ENCODE data around the gene KIAA1217. TPM values are rescaled to one million over a fixed set of nuclear protein-coding genes. Genes with fewer than 3 reads are reported as not detected.
A peak's percentile ranks its signal among the peaks of the same experiment; 100 is the strongest.

Gene KIAA1217
- total RNA-seq, 6 experiments from 2014 or later = 10.4 to 25.5 (median 14.9) TPM

- H3K27ac ChIP-seq = peak overlapping the region in 2 of 3 donors; percentile 71 to 89
- WGBS (ENCODE audit: insufficient coverage, low coverage, low lambda C conversion rate, missing lambda C conversion rate) = 33% methylated on average over 1 of the region's 2 CpGs
- DNase-seq (no peak), ATAC-seq (no peak)
- no peaks in the 10 kb centered on the region for H3K9me3 ChIP-seq
- TF ChIP-seq, protein P1, sequence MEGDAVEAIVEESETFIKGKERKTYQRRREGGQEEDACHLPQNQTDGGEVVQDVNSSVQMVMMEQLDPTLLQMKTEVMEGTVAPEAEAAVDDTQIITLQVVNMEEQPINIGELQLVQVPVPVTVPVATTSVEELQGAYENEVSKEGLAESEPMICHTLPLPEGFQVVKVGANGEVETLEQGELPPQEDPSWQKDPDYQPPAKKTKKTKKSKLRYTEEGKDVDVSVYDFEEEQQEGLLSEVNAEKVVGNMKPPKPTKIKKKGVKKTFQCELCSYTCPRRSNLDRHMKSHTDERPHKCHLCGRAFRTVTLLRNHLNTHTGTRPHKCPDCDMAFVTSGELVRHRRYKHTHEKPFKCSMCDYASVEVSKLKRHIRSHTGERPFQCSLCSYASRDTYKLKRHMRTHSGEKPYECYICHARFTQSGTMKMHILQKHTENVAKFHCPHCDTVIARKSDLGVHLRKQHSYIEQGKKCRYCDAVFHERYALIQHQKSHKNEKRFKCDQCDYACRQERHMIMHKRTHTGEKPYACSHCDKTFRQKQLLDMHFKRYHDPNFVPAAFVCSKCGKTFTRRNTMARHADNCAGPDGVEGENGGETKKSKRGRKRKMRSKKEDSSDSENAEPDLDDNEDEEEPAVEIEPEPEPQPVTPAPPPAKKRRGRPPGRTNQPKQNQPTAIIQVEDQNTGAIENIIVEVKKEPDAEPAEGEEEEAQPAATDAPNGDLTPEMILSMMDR (IDR thresholded peaks at IDR 0.05) = no peak
- TF ChIP-seq POLR2A (IDR thresholded peaks at IDR 0.05) = no peak
- intact Hi-C loops (cut with DNase I) = no loop called here
- peak overlapping the region; percentile 36 to 56 (median 50) for H3K4me3 ChIP-seq
- H3K4me1 ChIP-seq = peaks cover 0 to 39% (median 15%) of the 10 kb centered on the region in 4 donors
- no peaks in the 10 kb centered on the region for H3K36me3 ChIP-seq
- H3K27me3 ChIP-seq = no peaks in the 10 kb centered on the region
Measured at GRCh38 chr10:24467605-24468004, 258.7 kb downstream of the KIAA1217 start.

DNA sequence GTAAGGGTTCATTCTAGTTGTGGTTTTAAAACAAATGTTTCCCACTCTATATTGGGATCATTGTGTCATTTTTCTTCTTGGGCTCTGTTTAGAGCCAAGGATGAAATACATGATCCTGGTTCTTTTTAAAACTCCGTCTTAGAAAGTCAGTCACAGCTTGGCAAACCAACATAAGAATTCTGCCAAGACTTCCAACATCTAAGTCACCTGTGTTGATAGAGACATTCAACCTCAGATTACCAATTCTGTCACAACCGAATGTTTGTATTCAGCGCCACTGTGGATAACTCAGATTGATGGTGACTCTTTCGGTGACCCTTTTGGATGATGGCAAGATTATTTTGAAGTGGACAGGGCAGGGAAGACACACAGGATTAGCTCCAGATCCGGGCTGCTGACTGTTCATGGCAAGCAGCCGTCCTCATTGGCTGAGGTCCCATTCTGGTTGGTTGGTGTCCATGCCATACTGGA lies 259.4 kb downstream of the KIAA1217 start:
- Histone ChIP-seq H3K9me3 (no peaks in the 10 kb centered on the region), H3K4me3 (peak overlapping the region; percentile 14 to 56 (median 20)), H3K27me3 (no peaks in the 10 kb centered on the region), H3K27ac (peak overlapping the region in 2 of 3 donors; percentile 4 to 33), H3K36me3 (peaks cover 0 to under 1% (median 0%) of the 10 kb centered on the region in 4 donors), H3K4me1 (peaks cover 0 to 34% (median 14%) of the 10 kb centered on the region in 4 donors)
- peak in 2 of 4 donors; percentile 0 to 3 for ATAC-seq
- intact Hi-C loops (cut with DNase I) = no loop called here
- TF ChIP-seq, protein P1 (IDR thresholded peaks at IDR 0.05) = no peak
- TF ChIP-seq POLR2A (IDR thresholded peaks at IDR 0.05) = no peak
- WGBS (ENCODE audit: insufficient coverage, low coverage, low lambda C conversion rate, missing lambda C conversion rate) = 43% methylated on average over 6 of the region's 6 CpGs
- peak in 2 of 3 donors; percentile 30 to 66 for DNase-seq

- no peak for TF ChIP-seq POLR2A (IDR thresholded peaks at IDR 0.05)
- TF ChIP-seq, protein P1 (IDR thresholded peaks at IDR 0.05) = no peak
- peaks cover 0 to 17% (median 0%) of the 10 kb centered on the region in 4 donors for H3K36me3 ChIP-seq
- peak in 2 of 4 donors; percentile 0 to 7 for ATAC-seq
- no peaks in the 10 kb centered on the region for H3K27me3 ChIP-seq
- no peaks in the 10 kb centered on the region for H3K9me3 ChIP-seq
- WGBS (ENCODE audit: insufficient coverage, low coverage, low lambda C conversion rate, missing lambda C conversion rate) = 43% methylated on average over 8 of the region's 8 CpGs
- no peak overlapping the region for H3K4me3 ChIP-seq
- intact Hi-C loops (cut with DNase I) = no loop called here
- H3K27ac ChIP-seq = no peak overlapping the region
- H3K4me1 ChIP-seq = peaks cover 0 to 18% (median 6%) of the 10 kb centered on the region in 4 donors
- DNase-seq = no peak
Measured at GRCh38 chr10:24469993-24470392, 261.1 kb downstream of the KIAA1217 start.

DNA sequence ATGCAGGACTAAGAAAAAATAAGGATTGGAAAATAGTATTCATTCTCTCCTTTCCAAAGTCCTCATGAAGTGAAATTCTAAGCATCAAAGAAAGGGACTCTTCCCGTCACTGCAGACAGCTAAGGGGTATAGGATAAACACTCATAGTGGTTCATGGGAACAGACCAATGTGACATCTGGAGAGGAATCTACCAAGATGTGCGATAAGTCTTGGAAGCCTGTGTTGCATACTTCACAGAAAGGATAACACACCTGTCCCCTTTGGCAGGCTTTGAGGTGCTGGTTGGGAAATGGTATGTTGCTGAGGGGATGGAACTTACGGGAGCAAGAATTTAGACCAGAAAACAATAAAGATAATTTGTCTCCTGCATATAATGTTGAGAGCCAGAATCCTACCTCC lies 266.7 kb downstream of the KIAA1217 start:
- WGBS (ENCODE audit: insufficient coverage, low coverage, low lambda C conversion rate, missing lambda C conversion rate) = 78% methylated on average over 3 of the region's 3 CpGs
- intact Hi-C loops (cut with DNase I) = no loop called here
- H3K36me3 ChIP-seq = peaks cover 0 to 17% (median 2%) of the 10 kb centered on the region in 4 donors
- no peaks in the 10 kb centered on the region for H3K27me3 ChIP-seq
- TF ChIP-seq, protein P1 (IDR thresholded peaks at IDR 0.05) = no peak
- TF ChIP-seq POLR2A (IDR thresholded peaks at IDR 0.05) = no peak
- no peak for DNase-seq
- no peaks in the 10 kb centered on the region for H3K9me3 ChIP-seq
- H3K4me1 ChIP-seq = no peaks in the 10 kb centered on the region
- no peak for ATAC-seq
- no peak overlapping the region for H3K27ac ChIP-seq
- H3K4me3 ChIP-seq = no peak overlapping the region
